Stomach (tissue), 9 donors: ENCODE measurements around the gene ADGRL2. TPM values are rescaled to one million over a fixed set of nuclear protein-coding genes. Genes with fewer than 3 reads are reported as not detected.

ENCODE experiments used
- DNase-seq, 2 donors: peaks; one replicate each; pipeline versions ENCODE4 v3.0.0 to v3.0.0-alpha.2; 2013 to 2019
- H3K27ac ChIP-seq, 5 donors: fragments of 200-600 bp in 4 of 5; sonication (generic) in 4 of 5; one replicate each; pipeline ENCODE4 v1.5.1; 2013 to 2019; ENCODE audit warnings: mild to moderate bottlenecking in 1 of 5, moderate library complexity in 1 of 5
- H3K27me3 ChIP-seq, 3 donors: fragments of 200-600 bp; sonication (generic); one replicate each; pipeline ENCODE4 v1.5.1; 2017 to 2019; ENCODE audit warnings: mixed run types in 1 of 3
- H3K36me3 ChIP-seq, 4 donors: fragments of 200-600 bp; sonication (generic); 1 replicate in 3 of 4; 2 replicates in 1 of 4; pipeline ENCODE4 v1.5.1; 2016 to 2019
- H3K4me1 ChIP-seq, 4 donors: fragments of 200-600 bp; sonication (generic); one replicate each; pipeline ENCODE4 v1.5.1; 2016 to 2019
- H3K4me3 ChIP-seq, 4 donors: fragments of 200-600 bp; sonication (generic) in 3 of 4; one replicate each; pipeline ENCODE4 v1.5.1; 2016 to 2019; ENCODE audit warnings: mild to moderate bottlenecking in 1 of 4
- H3K9me3 ChIP-seq, 4 donors: fragments of 200-600 bp; sonication (generic); one replicate each; pipeline ENCODE4 v1.5.1; 2016 to 2019
- EP300 ChIP-seq: sonication (generic); formaldehyde crosslinking; IDR thresholded peaks from one replicate; pipeline ENCODE4 v1.6.1; 2017; ENCODE audit warnings: antibody characterized with exemption
- POLR2A ChIP-seq, 4 donors: fragments of 450-650 bp; IDR thresholded peaks; one replicate each; pipeline ENCODE4 v1.6.1; 2016; ENCODE audit warnings: antibody characterized with exemption in 4 of 4, control low read depth in 2 of 4, mild to moderate bottlenecking in 1 of 4, moderate library complexity in 1 of 4
- POLR2AphosphoS5 ChIP-seq, 3 donors: sonication (generic); formaldehyde crosslinking; IDR thresholded peaks; one replicate each; pipeline ENCODE4 v1.6.1; 2016; ENCODE audit warnings: antibody characterized with exemption in 3 of 3
- whole genome bisulfite sequencing, 5 donors: extraction: QIAGEN DNeasy Blood & Tissue Kit in 3 of 5; methylation state at CpG; one replicate each; pipeline versions ENCODE4 v1.1.5 to v1.1.7; 2013 to 2018; 5-methylcytosine and 5-hydroxymethylcytosine counted together
- intact Hi-C: fragments of 100-400 bp; cut with DNase I; formaldehyde crosslinking; loops from one replicate; pipeline ENCODE4 v1.15.1; 2023; ENCODE audit warnings: low total_unique reads
- polyA plus RNA-seq, 3 donors: library from polyadenylated mRNA; stranded (reverse); fragments of 200-250 nt; gene quantifications; one replicate each; pipeline ENCODE4 v1.2.3, GENCODE V29; 2013
- total RNA-seq, 5 donors: library from RNA; depleted of rRNA; stranded (reverse); fragments of >200 nt; gene quantifications; one replicate each; pipeline versions ENCODE4 v1.1.0 to v1.2.3, GENCODE V29; 2014 to 2016
- TF ChIP-seq, protein P1 (sequence below), 7 experiments: fragments of 450-650 bp in 4 of 7; fragments of 200-600 bp in 3 of 7; sonication (generic) in 3 of 7; IDR thresholded peaks; one replicate each; pipeline ENCODE4 v1.5.1; 2016 to 2019; ENCODE audit warnings: antibody characterized with exemption in 7 of 7, control low read depth in 2 of 7, mild to moderate bottlenecking in 1 of 7
- donor health status: healthy with polysubstance abuse.
- donor health status: Bipolar disorder and iron deficiency.
- donor health status: healthy.

Gene ADGRL2
- total and polyA plus RNA-seq, 8 donors, result 13.0 to 173 (median 23.7) TPM

DNA sequence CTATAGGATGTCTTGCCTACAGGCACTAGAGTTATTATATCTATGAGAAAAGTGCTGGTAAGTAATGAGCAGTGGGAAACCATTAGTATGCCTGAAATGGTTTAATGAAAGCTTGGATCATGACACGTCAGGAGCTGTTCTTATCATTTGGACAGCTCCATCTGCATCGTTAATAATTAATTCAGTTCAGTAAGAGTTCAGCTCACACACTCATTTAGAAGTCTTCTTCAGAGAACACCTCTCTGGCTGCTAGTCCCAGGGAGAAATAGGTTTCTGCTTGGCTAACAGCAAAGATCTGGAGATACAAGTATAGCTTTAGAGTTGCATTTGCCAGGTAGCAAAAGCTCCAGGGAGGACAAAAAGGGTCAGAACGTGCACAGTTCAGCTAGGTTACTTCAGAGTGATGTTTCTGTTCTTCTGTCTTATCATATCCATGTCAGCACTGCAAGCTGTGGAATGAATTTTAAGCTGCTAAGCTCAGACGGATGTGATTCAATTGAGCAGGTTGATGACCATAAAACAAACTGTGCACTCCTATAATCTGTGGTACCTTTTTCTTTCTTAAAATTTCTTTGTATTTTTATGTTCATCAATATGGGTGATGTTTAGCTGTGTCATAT lies 173.6 kb downstream of the ADGRL2 start:
- 24 to 49% (median 40%) methylated on average over 4 of the region's 4 CpGs for WGBS, 5 donors
- Histone ChIP-seq H3K27ac (no peak overlapping the region), H3K4me3 (no peak overlapping the region), H3K27me3 (no peaks in the 10 kb centered on the region), H3K9me3 (no peaks in the 10 kb centered on the region), H3K4me1 (peaks cover 0 to 14% (median 6%) of the 10 kb centered on the region in 4 donors), H3K36me3 (peaks cover 0 to 20% (median 16%) of the 10 kb centered on the region in 4 donors)
- DNase-seq, result peak in 1 of 2 donors; percentile 32
- no peak for TF ChIP-seq POLR2A (IDR thresholded peaks at IDR 0.05)
- TF ChIP-seq POLR2AphosphoS5 (IDR thresholded peaks at IDR 0.05), result no peak
- TF ChIP-seq, protein P1, sequence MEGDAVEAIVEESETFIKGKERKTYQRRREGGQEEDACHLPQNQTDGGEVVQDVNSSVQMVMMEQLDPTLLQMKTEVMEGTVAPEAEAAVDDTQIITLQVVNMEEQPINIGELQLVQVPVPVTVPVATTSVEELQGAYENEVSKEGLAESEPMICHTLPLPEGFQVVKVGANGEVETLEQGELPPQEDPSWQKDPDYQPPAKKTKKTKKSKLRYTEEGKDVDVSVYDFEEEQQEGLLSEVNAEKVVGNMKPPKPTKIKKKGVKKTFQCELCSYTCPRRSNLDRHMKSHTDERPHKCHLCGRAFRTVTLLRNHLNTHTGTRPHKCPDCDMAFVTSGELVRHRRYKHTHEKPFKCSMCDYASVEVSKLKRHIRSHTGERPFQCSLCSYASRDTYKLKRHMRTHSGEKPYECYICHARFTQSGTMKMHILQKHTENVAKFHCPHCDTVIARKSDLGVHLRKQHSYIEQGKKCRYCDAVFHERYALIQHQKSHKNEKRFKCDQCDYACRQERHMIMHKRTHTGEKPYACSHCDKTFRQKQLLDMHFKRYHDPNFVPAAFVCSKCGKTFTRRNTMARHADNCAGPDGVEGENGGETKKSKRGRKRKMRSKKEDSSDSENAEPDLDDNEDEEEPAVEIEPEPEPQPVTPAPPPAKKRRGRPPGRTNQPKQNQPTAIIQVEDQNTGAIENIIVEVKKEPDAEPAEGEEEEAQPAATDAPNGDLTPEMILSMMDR (IDR thresholded peaks at IDR 0.05), result no peak
- no peak for TF ChIP-seq EP300
- intact Hi-C loops, result no loop called here

DNA sequence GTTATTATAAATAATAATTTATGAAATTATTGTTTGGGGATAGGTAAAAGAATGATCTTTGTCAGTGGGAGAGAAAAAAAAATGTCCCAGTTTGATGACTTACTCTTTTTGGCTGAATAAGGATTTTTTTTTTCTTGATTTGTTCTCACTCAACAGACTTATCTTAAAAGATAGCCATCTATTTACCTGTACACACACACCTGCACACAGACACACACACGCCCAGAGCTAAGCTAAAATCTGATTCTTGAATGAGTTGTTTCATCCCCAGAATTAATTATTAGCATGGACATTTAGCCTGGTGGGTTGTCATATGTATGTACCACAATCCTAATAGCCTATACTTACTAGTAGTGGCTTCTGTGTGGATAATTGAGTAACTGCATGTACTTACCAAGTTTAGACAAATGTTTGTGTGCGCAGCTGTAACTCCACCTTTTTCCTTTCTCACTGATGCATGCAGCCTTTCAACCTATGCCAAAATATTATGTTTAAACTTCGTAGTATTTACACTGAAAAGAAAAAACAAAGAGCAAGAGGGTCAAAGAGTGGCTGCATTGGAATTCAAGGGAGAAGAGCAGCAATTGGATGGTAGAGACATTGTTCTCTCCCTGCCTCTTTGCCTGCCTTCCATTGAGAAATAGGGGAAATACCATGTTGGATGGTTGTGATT lies 174.3 kb downstream of the ADGRL2 start:
- H3K27ac ChIP-seq, result no peak overlapping the region
- WGBS, 5 donors, result 33 to 65% (median 38%) methylated on average over 3 of the region's 3 CpGs
- peaks cover 0 to 14% (median 6%) of the 10 kb centered on the region in 4 donors for H3K4me1 ChIP-seq
- DNase-seq, result no peak
- H3K4me3 ChIP-seq, result no peak overlapping the region
- TF ChIP-seq, protein P1 (IDR thresholded peaks at IDR 0.05), result no peak
- TF ChIP-seq POLR2A (IDR thresholded peaks at IDR 0.05) (no peak), POLR2AphosphoS5 (IDR thresholded peaks at IDR 0.05) (no peak), EP300 (no peak)
- intact Hi-C loops, result no loop called here
- no peaks in the 10 kb centered on the region for H3K9me3 ChIP-seq
- H3K36me3 ChIP-seq, result peaks cover 0 to 15% (median 13%) of the 10 kb centered on the region in 4 donors
- H3K27me3 ChIP-seq, result no peaks in the 10 kb centered on the region

DNA sequence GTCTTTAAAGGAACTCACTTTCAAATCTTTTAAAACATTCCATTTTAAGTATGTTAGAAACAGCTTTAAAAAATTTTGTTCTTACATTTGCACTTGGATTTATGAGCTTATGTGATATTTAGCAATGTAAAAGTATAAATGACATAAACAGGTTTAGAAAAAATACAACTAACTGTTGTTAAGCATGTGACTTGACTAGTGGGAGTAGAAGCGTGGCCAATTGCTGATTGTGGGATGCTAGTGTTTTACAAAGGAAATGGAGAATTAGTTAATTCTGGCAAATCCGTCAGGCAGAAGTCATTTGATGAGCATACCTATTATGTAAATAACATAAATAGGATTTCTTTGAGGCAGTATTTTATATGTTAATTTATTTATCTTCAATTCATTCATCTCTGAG lies 175.8 kb downstream of the ADGRL2 start:
- H3K4me1 ChIP-seq, result peaks cover 0 to 14% (median 6%) of the 10 kb centered on the region in 4 donors
- intact Hi-C loops, result no loop called here
- TF ChIP-seq POLR2AphosphoS5 (IDR thresholded peaks at IDR 0.05) (no peak), POLR2A (IDR thresholded peaks at IDR 0.05) (no peak), EP300 (no peak)
- TF ChIP-seq, protein P1 (IDR thresholded peaks at IDR 0.05), result no peak
- H3K27me3 ChIP-seq, result no peaks in the 10 kb centered on the region
- peaks cover 0 to 6% (median 5%) of the 10 kb centered on the region in 4 donors for H3K36me3 ChIP-seq
- H3K9me3 ChIP-seq, result no peaks in the 10 kb centered on the region
- WGBS, 5 donors, result 89 to 97% (median 96%) methylated on average over 2 of the region's 2 CpGs
- H3K4me3 ChIP-seq, result no peak overlapping the region
- no peak for DNase-seq
- no peak overlapping the region for H3K27ac ChIP-seq

DNA sequence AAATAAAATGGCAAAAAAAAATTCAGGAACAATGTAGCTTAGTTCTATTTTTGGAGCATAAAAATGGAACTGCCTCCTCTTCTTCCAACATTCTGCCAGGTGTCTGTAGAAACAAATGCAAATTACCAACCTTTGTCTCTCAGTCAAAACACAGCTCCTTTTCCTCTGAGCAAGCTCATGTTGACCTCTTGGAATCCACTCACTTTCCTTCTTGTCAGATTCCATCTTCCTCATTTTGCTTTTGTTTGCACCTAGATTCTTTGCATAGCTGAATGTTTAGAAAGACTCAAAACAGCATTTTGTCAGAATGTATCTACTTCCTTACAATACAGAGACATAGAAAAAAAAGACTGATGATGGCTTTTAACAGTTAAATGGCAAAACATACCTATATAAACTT lies 178.2 kb downstream of the ADGRL2 start:
- no peaks in the 10 kb centered on the region for H3K9me3 ChIP-seq
- intact Hi-C loops, result no loop called here
- peaks cover 0 to 13% (median 6%) of the 10 kb centered on the region in 4 donors for H3K4me1 ChIP-seq
- H3K27ac ChIP-seq, result no peak overlapping the region
- TF ChIP-seq POLR2AphosphoS5 (IDR thresholded peaks at IDR 0.05) (no peak), EP300 (no peak), POLR2A (IDR thresholded peaks at IDR 0.05) (no peak)
- TF ChIP-seq, protein P1 (IDR thresholded peaks at IDR 0.05), result no peak
- H3K36me3 ChIP-seq, result peaks cover 0 to 19% (median 14%) of the 10 kb centered on the region in 4 donors
- no peak overlapping the region for H3K4me3 ChIP-seq
- DNase-seq, result no peak
- no peaks in the 10 kb centered on the region for H3K27me3 ChIP-seq
